Endothelial cell of umbilical vein (primary cell): ENCODE measurements around the gene PAAF1. TPM values are rescaled to one million over a fixed set of nuclear protein-coding genes. Genes with fewer than 3 reads are reported as not detected.
A peak's percentile ranks its signal among the peaks of the same experiment; 100 is the strongest.

Source experiments
- BruUV-seq: library from RNA; stranded (reverse); fragments of 400-500 nt; replicated peaks from 2 replicates; lab custom pipeline; 2021; lab: Mats Ljungman, UMichigan
- CTCF ChIA-PET: fragments of 300-600, 350-600 bp; sonication (Branson Sonifier 250); formaldehyde crosslinking; loops from one replicate; lab custom pipeline; 2021; ENCODE audit warnings: antibody characterized with exemption, inconsistent platforms; lab: Charles Lee
- POLR2A ChIA-PET: fragments of 300-600, 350-600 bp; sonication (Branson Sonifier 250); formaldehyde crosslinking; loops from one replicate; lab custom pipeline; 2021; ENCODE audit warnings: antibody characterized with exemption, inconsistent platforms; lab: Charles Lee
- DNase-seq: peaks from one replicate; pipeline ENCODE4 v3.0.0-alpha.2; 2011; ENCODE audit warnings: low read depth, low spot score
- FAIRE-seq: peaks from 2 replicates; lab custom pipeline; 2011; peaks lifted over from hg19 to GRCh38; lab: Jason Lieb, UNC
- H2AFZ ChIP-seq: 2 replicates; pipeline ENCODE4 v1.6.0; 2012; ENCODE audit warnings: low read depth, low read length, control low read depth, inconsistent platforms
- H3K27ac ChIP-seq: 2 replicates; pipeline ENCODE4 v1.5.1; 2011; ENCODE audit warnings: low read depth, mild to moderate bottlenecking, control low read depth, low read length, moderate library complexity; ENCODE audit not compliant: insufficient read depth
- H3K27me3 ChIP-seq, 2 experiments: 2 replicates each; pipeline versions ENCODE4 v1.6.0 to v1.6.1; 2011; ENCODE audit warnings: low read length in 2 of 2, mixed read lengths in 1 of 2; ENCODE audit not compliant: control insufficient read depth in 2 of 2, insufficient read depth in 2 of 2
- H3K36me3 ChIP-seq, 2 experiments: 2 replicates in 1 of 2; 3 replicates in 1 of 2; pipeline ENCODE4 v1.5.1; 2011; ENCODE audit warnings: low read length in 2 of 2, mild to moderate bottlenecking in 1 of 2, moderate library complexity in 1 of 2; ENCODE audit not compliant: control insufficient read depth in 2 of 2, insufficient read depth in 2 of 2; ENCODE audit errors: extremely low read depth in 1 of 2
- H3K4me1 ChIP-seq: 3 replicates; pipeline ENCODE4 v1.5.1; 2011; ENCODE audit warnings: mild to moderate bottlenecking, low read length; ENCODE audit not compliant: control insufficient read depth, insufficient read depth; ENCODE audit errors: extremely low read depth
- H3K4me2 ChIP-seq: 2 replicates; pipeline ENCODE4 v1.6.1; 2011; ENCODE audit warnings: low read length, control low read depth, mixed read lengths; ENCODE audit not compliant: insufficient read depth
- H3K4me3 ChIP-seq, 3 experiments: fragments of 200-600 bp in 1 of 3; sonication (generic), shearing (Covaris generic) in 1 of 3; replicated peaks in 1 of 3; 2 replicates each; pipeline ENCODE4 v1.5.1; 2011 to 2016; ENCODE audit warnings: control low read depth in 3 of 3, low read length in 3 of 3, mild to moderate bottlenecking in 2 of 3, inconsistent platforms in 1 of 3, low read depth in 1 of 3, moderate library complexity in 1 of 3; ENCODE audit not compliant: insufficient read depth in 1 of 3
- H3K79me2 ChIP-seq: 2 replicates; pipeline ENCODE4 v1.6.0; 2012; ENCODE audit warnings: low read length, inconsistent platforms; ENCODE audit not compliant: control insufficient read depth, insufficient read depth
- H3K9ac ChIP-seq: replicated peaks from 2 replicates; pipeline ENCODE3; 2011; ENCODE audit warnings: low read length, control low read depth; ENCODE audit not compliant: insufficient read depth; ENCODE audit errors: extremely low read depth
- H3K9me1 ChIP-seq: replicated peaks from 3 replicates; pipeline ENCODE4 v1.6.0; 2011; ENCODE audit warnings: mild to moderate bottlenecking, low read length; ENCODE audit not compliant: control insufficient read depth, insufficient read depth; ENCODE audit errors: extremely low read depth
- H3K9me3 ChIP-seq: replicated peaks from 2 replicates; pipeline ENCODE4 v1.5.1; 2012; ENCODE audit warnings: low read length, inconsistent platforms; ENCODE audit not compliant: control insufficient read depth, insufficient read depth
- H4K20me1 ChIP-seq: replicated peaks from 2 replicates; pipeline ENCODE3; 2011; ENCODE audit warnings: mild to moderate bottlenecking, low read length; ENCODE audit not compliant: control insufficient read depth, insufficient read depth; ENCODE audit errors: extremely low read depth
- GATA2 ChIP-seq: IDR thresholded peaks from 2 replicates; pipeline ENCODE4 v1.7.0; 2011; ENCODE audit warnings: low read depth, mild to moderate bottlenecking, moderate library complexity, mixed read lengths, low read length; ENCODE audit not compliant: insufficient read length, insufficient read depth
- dilution Hi-C: fragments of 300-500 bp; cut with MboI; formaldehyde crosslinking; loops from one replicate; pipeline ENCODE4 v1.15.0; 2019; ENCODE audit warnings: low sequenced_read_pairs; ENCODE audit not compliant: extremely low pct_ligation_motif_present
- intact Hi-C: fragments of 100-400 bp; cut with micrococcal nuclease; formaldehyde crosslinking; loops from one replicate; pipeline ENCODE4 v1.10.0; 2022
- polyA plus RNA-seq, 4 experiments: library from polyadenylated mRNA; depleted of rRNA in 3 of 4; stranded (reverse) in 3 of 4; unstranded in 1 of 4; fragments of >200 nt; gene quantifications; 2 replicates each; pipeline versions ENCODE4 v1.2.1 to v1.2.3, GENCODE V29; 2011 to 2012; ENCODE audit warnings: missing spikeins in 1 of 4
- total RNA-seq: library from RNA; stranded (reverse); gene quantifications from 2 replicates; pipeline ENCODE4 v1.2.3, GENCODE V29; 2021
- TF ChIP-seq, protein P1 (sequence below): IDR thresholded peaks from 2 replicates; pipeline ENCODE4 v1.6.1; 2011; ENCODE audit not compliant: insufficient read depth, insufficient read length

The PAAF1 gene
- total and polyA plus RNA-seq, 2 donors (not counting 3 experiments of a cell fraction or from before 2014, with no cell fraction given) = 9.8 to 16.1 TPM

DNA sequence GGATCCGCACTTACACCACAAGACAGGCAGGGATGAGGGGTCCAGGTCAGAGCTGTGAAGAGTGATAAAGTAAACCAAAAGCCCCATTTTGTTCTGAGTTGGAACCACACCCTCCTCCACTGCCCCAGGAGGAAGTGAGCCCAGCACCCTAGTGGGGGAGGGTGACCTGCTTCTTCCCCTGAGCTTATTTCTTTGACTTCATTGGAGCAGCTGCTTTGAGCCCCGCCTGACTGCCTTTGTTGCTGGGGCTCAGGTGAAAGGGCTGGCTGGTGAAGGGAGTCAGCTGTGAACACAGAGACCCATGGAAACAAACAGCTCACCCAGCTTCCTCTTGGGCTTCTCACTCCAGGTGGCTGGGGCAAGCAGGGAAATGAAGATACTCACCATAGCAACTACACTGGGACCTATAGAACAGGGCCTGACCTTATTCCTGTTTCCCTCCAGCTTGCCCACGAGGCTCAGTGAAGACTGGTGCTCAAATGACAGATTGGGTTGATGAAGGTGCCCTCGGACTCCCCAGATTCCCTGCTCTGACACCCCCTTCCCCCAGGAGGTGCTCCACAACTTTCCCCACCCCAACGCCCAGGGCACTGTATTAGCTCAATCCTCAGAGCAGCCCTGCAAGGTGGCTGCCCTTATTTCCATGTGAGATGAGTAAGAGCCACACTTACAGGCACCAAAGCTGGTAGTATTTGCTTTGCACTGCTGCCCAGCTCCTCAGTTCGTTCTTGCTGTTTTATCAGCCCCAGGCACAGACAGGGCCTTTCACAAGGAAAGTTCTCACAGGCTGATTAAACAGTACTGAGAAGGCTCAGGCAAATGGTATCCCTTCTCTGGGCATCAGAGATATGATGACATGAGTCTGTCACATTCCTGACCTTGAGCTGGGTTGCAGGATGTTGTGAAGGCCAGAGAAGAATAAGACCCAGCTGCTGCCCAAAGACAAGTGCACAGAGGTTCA lies 103.5 kb downstream of the PAAF1 start:
- Histone ChIP-seq H3K4me2 (no peak overlapping the region), H3K9me3 (no peaks in the 10 kb centered on the region), H2AFZ (no peak overlapping the region), H3K27ac (no peak overlapping the region), H3K9me1 (no peaks in the 10 kb centered on the region), H3K9ac (no peak overlapping the region), H3K36me3 (peaks cover 0 to 10% of the 10 kb centered on the region in 2 experiments), H4K20me1 (no peaks in the 10 kb centered on the region), H3K4me1 (peaks cover 11% of the 10 kb centered on the region), H3K4me3 (no peak overlapping the region), H3K79me2 (no peaks in the 10 kb centered on the region), H3K27me3 (no peaks in the 10 kb centered on the region)
- DNase-seq (peak; percentile 77), FAIRE-seq (no peak)
- ChIA-PET CTCF (interaction anchor here (0.7 to 3.7 kb wide), 4 partner anchors 12 to 473 kb away, joined by 3 to 14 read pairs (median 4); partner anchors contain the start of genes C2CD3 and PPME1), POLR2A (no interaction called here)
- no TSS peak for BruUV-seq
- intact Hi-C loops = loop anchor here (5.0 kb wide), 1 partner anchor 342 kb away; no protein-coding TSS in a partner anchor
- dilution Hi-C loops = no loop called here
- TF ChIP-seq, protein P1, sequence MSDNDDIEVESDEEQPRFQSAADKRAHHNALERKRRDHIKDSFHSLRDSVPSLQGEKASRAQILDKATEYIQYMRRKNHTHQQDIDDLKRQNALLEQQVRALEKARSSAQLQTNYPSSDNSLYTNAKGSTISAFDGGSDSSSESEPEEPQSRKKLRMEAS = no peak
- no peak for TF ChIP-seq GATA2

Other genes with a start within 250 kb of the PAAF1 start
- gene PLEKHB1, start 230.4 kb upstream of the PAAF1 start, total RNA-seq = 0.75 TPM in 1 of 2 replicates, not detected in the other
- gene PLEKHB1, start 230.4 kb upstream of the PAAF1 start, polyA plus RNA-seq = 0.76 and 0.99 TPM in 2 replicates
- gene RAB6A, start 115.9 kb upstream of the PAAF1 start, total RNA-seq = 130 and 138 TPM in 2 replicates
- 40.4 and 45.0 TPM in 2 replicates for gene RAB6A, start 115.9 kb upstream of the PAAF1 start, polyA plus RNA-seq
- 35.2 and 38.3 TPM in 2 replicates for gene MRPL48, start 89.1 kb upstream of the PAAF1 start, total RNA-seq
- 19.5 and 25.0 TPM in 2 replicates for gene MRPL48, start 89.1 kb upstream of the PAAF1 start, polyA plus RNA-seq
- 58.1 and 72.1 TPM in 2 replicates for gene COA4, start 153 bp upstream of the PAAF1 start, total RNA-seq
- 120 and 135 TPM in 2 replicates for gene COA4, start 153 bp upstream of the PAAF1 start, polyA plus RNA-seq
- gene DNAJB13, start 74.0 kb downstream of the PAAF1 start, total RNA-seq = 0.46 TPM in 1 of 2 replicates, not detected in the other
- gene DNAJB13, start 74.0 kb downstream of the PAAF1 start, polyA plus RNA-seq = 0.07 TPM in 1 of 2 replicates, not detected in the other
- 12.1 and 16.5 TPM in 2 replicates for gene UCP2, start 105.8 kb downstream of the PAAF1 start, total RNA-seq
- 21.4 and 24.0 TPM in 2 replicates for gene UCP2, start 105.8 kb downstream of the PAAF1 start, polyA plus RNA-seq
- 1.3 and 1.4 TPM in 2 replicates for gene UCP3, start 132.1 kb downstream of the PAAF1 start, total RNA-seq
- gene UCP3, start 132.1 kb downstream of the PAAF1 start, polyA plus RNA-seq = 1.1 and 1.4 TPM in 2 replicates